Fibroblast of the aortic adventitia (primary cell): ENCODE data around the gene TAS2R19. TPM values are rescaled to one million over a fixed set of nuclear protein-coding genes. Genes with fewer than 3 reads are reported as not detected.

Experiments
- DNase-seq: peaks from one replicate; pipeline ENCODE4 v3.0.0-alpha.2; 2010; ENCODE audit warnings: low read depth
- H3K4me3 ChIP-seq: 2 replicates; pipeline ENCODE4 v1.5.1; 2011; ENCODE audit warnings: low read depth, mild to moderate bottlenecking, control low read depth, low read length, moderate library complexity
- total RNA-seq: library from RNA; depleted of rRNA; stranded (reverse); fragments of >200 nt; gene quantifications from 2 replicates; pipeline ENCODE4 v1.2.3, GENCODE V29; 2012; ENCODE audit warnings: low replicate concordance
- TF ChIP-seq, protein P1 (sequence below): IDR thresholded peaks from 2 replicates; pipeline ENCODE4 v1.5.1; 2011; ENCODE audit warnings: mild to moderate bottlenecking, low read length, control low read depth, inconsistent platforms; ENCODE audit not compliant: insufficient read depth

TAS2R19 gene
- total RNA-seq, 1 donor = 6.3 TPM

- no peak for DNase-seq
- H3K4me3 ChIP-seq = no peak overlapping the region
- TF ChIP-seq, protein P1, sequence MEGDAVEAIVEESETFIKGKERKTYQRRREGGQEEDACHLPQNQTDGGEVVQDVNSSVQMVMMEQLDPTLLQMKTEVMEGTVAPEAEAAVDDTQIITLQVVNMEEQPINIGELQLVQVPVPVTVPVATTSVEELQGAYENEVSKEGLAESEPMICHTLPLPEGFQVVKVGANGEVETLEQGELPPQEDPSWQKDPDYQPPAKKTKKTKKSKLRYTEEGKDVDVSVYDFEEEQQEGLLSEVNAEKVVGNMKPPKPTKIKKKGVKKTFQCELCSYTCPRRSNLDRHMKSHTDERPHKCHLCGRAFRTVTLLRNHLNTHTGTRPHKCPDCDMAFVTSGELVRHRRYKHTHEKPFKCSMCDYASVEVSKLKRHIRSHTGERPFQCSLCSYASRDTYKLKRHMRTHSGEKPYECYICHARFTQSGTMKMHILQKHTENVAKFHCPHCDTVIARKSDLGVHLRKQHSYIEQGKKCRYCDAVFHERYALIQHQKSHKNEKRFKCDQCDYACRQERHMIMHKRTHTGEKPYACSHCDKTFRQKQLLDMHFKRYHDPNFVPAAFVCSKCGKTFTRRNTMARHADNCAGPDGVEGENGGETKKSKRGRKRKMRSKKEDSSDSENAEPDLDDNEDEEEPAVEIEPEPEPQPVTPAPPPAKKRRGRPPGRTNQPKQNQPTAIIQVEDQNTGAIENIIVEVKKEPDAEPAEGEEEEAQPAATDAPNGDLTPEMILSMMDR = no peak
These were observed 3.7 kb upstream of the TAS2R19 start for GRCh38 chr12:11026118-11026517.

- no peak for DNase-seq
- no peak overlapping the region for H3K4me3 ChIP-seq
- TF ChIP-seq, protein P1 = no peak
These were observed 967 bp upstream of the TAS2R19 start for GRCh38 chr12:11023387-11023786.

- H3K4me3 ChIP-seq = no peak overlapping the region
- TF ChIP-seq, protein P1 = no peak
- no peak for DNase-seq
These were observed 5.5 kb downstream of the TAS2R19 start for GRCh38 chr12:11016937-11017336.

DNA sequence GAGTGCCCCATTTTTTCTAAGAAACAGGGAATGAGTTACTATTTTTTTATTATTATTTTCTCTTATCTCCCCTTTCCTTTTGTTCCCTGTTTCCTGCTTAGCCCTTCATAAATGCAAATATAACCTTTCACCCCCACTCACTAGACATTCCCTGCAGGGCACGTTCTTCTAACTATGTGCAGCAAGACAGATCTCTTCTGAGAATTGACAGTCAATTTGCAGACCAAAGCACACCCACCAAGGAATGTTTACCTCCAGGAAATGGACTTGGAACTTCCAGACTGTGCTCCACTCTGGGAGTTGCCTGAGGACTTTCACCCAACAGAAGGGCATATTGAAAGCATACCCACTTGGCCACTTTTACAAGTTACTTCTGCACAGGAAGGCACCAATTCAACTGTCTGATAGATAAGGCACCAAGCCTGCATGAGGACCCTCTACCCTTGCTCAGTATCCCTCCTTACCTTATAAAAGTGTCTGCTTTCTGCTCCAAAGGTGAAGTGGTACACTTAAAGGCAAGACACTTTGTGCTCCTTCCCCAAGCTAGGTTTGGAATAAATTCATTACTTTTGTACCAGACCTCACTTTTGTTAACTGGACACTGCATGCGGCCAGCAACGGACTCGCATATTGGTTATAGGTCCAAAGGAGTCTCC lies 6.5 kb downstream of the TAS2R19 start:
- no peak overlapping the region for H3K4me3 ChIP-seq
- no peak for DNase-seq
- TF ChIP-seq, protein P1 = no peak

GRCh38 chr12:11014234-11014633 lies 8.2 kb downstream of the TAS2R19 start:
- TF ChIP-seq, protein P1 = no peak
- DNase-seq = peak; percentile 26
- no peak overlapping the region for H3K4me3 ChIP-seq

GRCh38 chr12:11007608-11008007 lies 14.8 kb downstream of the TAS2R19 start:
- DNase-seq = no peak

More at GRCh38 chr12:11007608-11008007, 14.8 kb downstream of the TAS2R19 start:
- H3K4me3 ChIP-seq = no peak overlapping the region
- TF ChIP-seq, protein P1 = no peak
